GM18507 (cell line): ENCODE results near the gene WASHC2C.
"Not testable (repeated sequence)": the region's sequence is repeated elsewhere in the genome, so short reads cannot be mapped to it uniquely, and the experiment has no call there.

ENCODE experiments used
- DNase-seq: peaks from one replicate; pipeline ENCODE4 v3.0.0; 2011; ENCODE audit warnings: low read depth; ENCODE audit not compliant: insufficient read length; ENCODE audit errors: extremely low spot score
- FAIRE-seq: peaks from 2 replicates; lab custom pipeline; 2011; peaks lifted over from hg19 to GRCh38; lab: Jason Lieb, UNC

The WASHC2C gene

GRCh38 chr10:45756065-45756464 is 29.0 kb downstream of the WASHC2C start:
- DNase-seq, FAIRE-seq: not testable (repeated sequence)

- FAIRE-seq, DNase-seq: not testable (repeated sequence)
Measured at GRCh38 chr10:45757661-45758396, 30.8 kb downstream of the WASHC2C start.

DNA sequence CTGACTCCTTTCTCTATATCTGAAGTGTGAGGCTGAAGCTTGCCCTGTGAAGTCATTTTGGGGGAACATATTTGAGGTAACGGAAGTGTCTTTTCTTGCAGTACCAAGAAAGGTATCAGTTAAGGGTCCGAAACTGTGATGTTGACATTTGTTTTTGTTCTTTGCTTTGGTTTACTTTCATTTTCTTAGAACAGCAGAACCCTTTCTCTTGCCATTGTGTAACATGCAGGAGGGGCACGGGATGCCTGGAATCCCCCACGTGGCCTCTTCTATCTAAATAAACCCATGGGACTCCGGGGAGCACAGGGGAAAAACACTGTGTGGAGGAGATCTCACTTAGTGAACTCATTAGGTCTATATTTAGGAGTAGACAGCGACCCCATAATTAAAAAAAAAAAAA is 34.6 kb downstream of the WASHC2C start:
- not testable (repeated sequence) for FAIRE-seq, DNase-seq

DNA sequence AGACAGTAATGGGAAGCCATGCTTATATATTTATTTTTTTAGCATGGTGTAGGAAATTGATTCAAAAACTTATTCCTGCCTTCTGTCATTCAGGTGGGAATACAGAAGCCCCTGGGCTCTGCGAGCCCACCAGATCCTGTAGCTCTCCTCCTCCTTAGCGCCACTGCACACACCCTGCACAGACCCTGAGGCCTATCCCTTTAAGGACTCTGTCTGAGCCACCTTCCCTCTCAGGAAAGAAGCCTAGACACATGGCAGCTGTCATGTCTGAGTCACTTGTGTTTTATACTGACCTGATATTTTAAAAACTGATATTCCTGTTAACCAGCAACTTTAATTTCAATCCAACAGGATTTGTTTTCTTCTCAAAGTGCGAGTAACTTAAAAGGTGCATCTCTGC is 36.0 kb downstream of the WASHC2C start:
- FAIRE-seq, DNase-seq: not testable (repeated sequence)

- FAIRE-seq, DNase-seq: not testable (repeated sequence)
Measured at GRCh38 chr10:45768334-45768733, 41.3 kb downstream of the WASHC2C start.

DNA sequence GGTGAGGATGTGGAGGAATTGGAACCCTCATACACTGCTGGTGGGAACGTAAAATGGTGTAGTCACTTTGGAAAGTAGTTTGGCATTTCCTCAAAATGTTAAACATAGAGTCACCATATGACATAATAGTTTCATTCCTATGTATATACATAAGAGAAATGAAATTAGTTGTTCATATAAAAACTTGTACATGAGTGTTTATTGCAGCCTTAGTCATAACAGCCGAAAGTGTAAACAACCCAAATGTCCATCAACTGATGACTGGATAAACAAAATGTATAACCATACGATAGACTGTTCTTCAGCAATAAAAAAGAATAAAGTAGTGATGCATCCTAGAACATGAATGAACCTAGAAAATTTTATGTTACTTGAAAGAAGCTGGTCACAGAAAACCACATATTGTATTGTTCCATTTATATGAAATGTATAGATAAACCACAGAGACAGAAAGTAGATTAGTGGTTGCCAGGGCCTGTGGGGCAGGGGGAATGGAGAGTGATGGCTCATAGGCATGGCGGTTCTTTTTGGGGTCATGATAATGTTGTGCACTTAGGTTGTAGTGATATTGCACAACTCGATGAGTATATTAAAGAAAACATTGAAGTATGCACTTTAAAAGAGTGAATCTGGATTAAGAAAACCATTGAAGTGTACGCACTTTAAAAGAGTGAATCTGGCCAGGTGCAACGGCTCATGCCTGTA is 44.8 kb downstream of the WASHC2C start:
- DNase-seq, FAIRE-seq: not testable (repeated sequence)

DNA sequence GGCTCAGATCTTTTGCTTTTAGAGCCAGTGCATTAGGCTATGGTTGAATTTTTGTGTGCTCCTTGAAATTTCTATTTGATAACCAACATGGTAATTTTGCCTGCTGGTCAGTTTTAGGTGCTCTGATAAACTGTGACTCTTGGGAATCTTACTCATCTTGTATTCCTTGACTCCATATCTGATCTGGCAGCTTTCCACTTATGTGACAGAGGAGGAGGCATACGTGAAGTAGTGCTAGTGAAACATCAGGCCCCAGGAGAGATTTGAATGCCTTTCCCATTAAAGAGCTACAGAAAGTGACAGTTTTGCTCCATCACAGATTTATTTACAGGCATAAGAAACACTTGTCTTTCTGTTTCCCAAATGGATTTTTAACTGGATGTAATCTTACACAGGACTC is 59.2 kb downstream of the WASHC2C start:
- DNase-seq, FAIRE-seq: not testable (repeated sequence)

DNA sequence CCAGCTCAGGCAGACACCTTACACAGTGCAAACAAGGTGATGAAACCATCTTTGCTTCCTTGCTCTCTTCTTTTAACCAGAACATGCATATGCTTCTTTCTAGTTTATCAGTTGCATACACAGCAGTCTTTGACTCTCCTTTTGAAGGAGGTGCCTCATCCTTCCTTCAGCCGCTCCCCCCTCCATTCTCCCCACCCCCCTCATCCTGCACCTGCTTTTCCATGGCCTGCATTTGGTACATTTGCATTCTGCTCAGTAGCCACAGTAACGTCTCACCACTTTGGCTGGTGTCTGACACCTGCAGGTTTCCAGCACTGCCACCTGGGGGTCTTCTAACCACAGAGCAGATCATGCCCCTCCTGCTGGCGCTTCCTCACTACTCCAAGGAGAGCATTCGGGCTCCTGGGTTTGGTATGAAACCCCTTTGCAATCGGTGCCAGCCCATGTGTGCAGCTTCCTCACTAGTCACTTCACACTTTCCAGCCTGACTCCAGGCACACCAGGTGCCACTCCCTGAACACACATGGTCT is 60.2 kb downstream of the WASHC2C start:
- not testable (repeated sequence) for FAIRE-seq, DNase-seq

GRCh38 chr10:45789991-45790390 is 62.9 kb downstream of the WASHC2C start:
- DNase-seq, FAIRE-seq: not testable (repeated sequence)

- DNase-seq, FAIRE-seq: not testable (repeated sequence)
Measured at GRCh38 chr10:45790694-45791426, 63.8 kb downstream of the WASHC2C start.

DNA sequence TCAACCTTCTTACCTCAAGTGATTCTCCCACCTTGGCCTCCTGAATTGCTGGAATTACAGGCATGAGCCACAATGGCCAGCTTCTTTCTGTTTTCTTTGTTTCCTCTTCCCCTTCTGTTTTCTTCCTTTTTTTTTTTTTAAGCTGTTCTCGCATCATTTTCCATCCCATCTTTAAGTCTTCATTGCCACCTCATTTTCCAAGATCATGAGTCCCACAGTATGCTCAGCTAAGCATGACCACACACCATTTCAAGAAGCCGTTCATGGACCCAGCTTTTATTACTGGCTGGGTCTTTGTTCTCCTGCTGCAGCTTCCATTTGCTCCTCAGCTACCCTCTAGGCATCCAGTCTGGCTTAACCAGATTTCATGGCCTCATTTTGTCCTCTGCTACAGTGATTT is 67.7 kb downstream of the WASHC2C start:
- not testable (repeated sequence) for FAIRE-seq, DNase-seq

DNA sequence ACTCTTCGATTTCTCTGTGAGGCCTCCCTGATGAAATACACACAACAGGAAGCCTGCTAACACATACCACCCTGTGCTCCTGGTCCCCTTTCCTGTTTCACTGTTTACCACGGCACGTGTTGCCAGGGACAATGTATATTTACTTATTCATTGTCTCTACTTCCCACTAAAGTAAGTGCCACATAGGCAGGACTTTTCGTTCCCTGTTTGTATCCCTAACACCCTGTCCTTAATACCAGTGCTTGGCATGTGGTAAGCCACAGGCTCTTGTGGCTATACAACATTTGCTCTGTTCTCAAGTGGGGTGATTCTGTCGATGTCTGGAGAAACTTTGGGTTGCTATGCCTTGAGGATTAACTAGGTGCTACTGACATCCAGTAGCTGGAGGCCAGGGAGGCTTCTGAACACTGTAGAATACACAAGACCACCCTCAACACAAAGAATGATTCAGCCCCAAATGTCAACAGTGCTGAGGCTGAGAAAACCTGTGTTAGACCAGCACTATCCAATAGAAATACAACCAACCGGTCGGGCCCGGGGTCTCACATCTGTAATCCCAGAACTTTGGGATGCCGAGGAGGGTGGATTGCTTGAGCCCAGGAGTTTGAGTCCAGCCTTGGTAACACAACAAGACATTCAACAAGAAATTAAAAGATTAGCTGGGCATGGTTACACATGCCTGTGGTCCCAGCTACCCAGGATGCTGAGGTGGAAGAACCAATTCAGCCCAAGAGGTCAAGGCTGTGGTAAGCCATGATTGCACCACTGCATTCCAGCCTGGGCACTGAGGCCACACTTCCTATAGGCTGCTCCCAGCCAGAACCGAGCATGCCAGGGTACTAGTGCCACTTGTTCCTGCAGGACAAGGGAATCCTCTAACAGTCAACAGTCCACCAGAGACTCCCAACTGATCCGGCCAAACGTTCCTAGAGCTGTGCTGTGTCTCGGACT is 76.3 kb downstream of the WASHC2C start:
- not testable (repeated sequence) for DNase-seq, FAIRE-seq

- not testable (repeated sequence) for DNase-seq
Measured at GRCh38 chr10:45804996-45805395, 77.9 kb downstream of the WASHC2C start.

DNA sequence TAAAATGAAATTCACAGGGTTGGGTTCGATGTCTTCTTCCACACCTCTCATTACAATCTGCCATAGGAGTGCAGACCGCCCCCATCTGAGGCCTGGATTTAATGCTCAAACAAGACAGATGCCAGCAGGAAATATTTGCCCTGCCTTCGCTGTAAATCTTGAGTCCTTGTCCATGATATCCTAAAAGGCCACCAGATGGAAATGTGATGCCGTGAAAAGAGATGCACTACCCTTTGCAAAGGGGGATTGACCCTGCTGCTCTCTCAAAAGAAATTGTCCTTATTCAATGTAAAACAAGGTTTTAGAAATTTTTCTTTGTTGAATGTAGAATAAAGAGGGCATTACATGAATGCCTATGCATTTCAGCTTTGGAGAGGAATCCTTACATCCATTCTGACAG is 82.8 kb downstream of the WASHC2C start:
- DNase-seq (no peak), FAIRE-seq (no peak)

More at GRCh38 chr10:45804996-45805395, 77.9 kb downstream of the WASHC2C start:
- not testable (repeated sequence) for FAIRE-seq

DNA sequence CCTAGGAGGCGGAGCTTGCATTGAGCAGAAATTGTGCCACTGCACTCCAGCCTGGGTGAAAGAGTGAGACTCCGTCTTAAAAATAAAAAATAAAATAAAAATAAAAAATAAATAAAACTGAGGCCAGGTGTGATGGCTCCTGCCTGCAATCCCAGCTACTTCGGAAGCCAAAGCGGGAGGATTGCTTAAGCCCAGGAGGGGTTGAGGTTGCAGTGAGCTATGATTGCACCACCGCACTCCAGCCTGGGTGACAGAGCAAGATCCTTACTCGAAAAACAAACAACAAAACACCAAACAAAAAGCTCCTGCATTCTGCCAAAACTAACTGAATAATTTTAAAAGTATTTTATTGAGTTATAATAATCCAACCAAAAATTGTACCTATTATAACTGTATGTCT is 84.0 kb downstream of the WASHC2C start:
- DNase-seq (no peak), FAIRE-seq (no peak)

GRCh38 chr10:45812959-45813358 is 85.9 kb downstream of the WASHC2C start:
- FAIRE-seq, DNase-seq: not testable (repeated sequence)

DNA sequence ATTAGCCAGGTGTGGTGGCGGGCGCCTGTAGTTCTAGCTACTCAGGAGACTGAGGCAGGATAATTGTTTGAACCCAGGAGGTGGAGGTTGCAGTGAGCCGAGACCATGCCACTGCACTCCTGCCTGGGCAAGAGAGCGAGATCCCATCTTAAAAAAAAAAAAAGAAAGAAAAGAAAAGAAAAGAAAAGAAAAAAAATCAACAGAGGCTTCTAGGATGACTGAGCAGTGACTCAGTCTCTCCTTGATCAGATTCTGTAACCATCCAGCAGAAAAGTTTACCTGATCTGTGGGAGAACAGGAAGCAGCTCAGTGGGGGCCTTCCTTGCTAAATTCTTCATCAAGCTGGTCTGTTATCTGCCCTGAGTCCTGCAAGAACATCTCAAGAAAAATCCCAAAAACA is 87.1 kb downstream of the WASHC2C start:
- not testable (repeated sequence) for FAIRE-seq, DNase-seq

- no peak for DNase-seq
- no peak for FAIRE-seq
Measured at GRCh38 chr10:45817130-45817859, 90.2 kb downstream of the WASHC2C start.
